Measurements from ENCODE around the gene ANAPC2.

DNA sequence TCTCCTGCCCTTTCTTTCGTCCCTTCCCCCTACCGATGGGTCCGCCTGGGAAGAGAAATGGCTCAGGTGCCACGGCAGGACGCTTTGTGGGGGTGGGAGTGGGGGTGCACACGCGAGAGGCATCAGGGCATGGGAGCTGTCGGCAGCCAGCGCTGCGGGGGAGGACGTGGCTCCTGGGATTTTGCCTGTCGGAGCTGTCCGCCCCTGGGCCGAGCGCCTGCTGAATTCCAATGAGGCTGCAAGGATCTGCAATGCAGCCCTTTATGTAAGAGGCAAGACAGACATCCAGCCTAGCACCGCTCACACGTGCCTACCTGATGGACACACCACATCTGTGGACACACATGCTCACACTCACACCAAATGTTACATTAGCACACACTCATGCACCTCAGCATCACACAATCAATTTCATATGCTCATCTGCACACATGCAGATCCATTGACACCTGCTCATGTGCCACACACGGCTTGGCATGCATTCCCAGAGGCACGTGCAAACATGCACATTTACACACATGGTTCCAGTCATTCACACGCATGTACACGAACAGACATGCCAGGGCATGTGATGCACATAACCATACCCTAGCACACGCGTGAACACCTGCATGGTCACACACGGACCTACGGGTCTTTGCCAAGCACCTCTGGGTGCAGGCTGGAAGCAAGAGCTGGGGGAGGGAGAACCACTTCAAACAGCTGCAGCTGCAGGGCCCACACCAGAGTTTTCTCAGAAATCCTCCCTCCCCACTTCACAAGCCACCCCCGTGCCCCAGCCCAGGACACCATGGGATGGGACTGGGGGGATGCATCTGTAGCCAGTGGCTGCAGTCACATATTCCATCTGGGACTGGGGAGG lies 48.0 kb downstream of the ANAPC2 start:
- TF ChIP-seq CTCF (IDR thresholded peaks at IDR 0.05; ENCODE audit: low read length) (no peak), EZH2 (optimal IDR thresholded peaks at IDR 0.05; ENCODE audit: low read depth, low read length) (no peak)

All from MM.1S (cell line).